22Rv1 (cell line): ENCODE results near the gene EFCAB5.

Source experiments
- CTCF ChIP-seq: fragments of 450-650 bp; IDR thresholded peaks from 2 replicates; pipeline ENCODE4 v1.5.1; 2017; ENCODE audit warnings: mild to moderate bottlenecking
- ZFX ChIP-seq: fragments of 450-650 bp; IDR thresholded peaks from 2 replicates; pipeline ENCODE4 v1.6.1; 2017; ENCODE audit warnings: antibody characterized with exemption, borderline replicate concordance

- TF ChIP-seq CTCF (no peak), ZFX (no peak)
These were observed 191.8 kb downstream of the EFCAB5 start for GRCh38 chr17:30133197-30133596.
